ENCODE data around the gene DACH1. TPM values are rescaled to one million over a fixed set of nuclear protein-coding genes. Genes with fewer than 3 reads are reported as not detected.

Gene DACH1
- total RNA-seq, 1 donor from 2014 or later, result 10.4 TPM

GRCh38 chr13:71394176-71394575, 472.8 kb downstream of the DACH1 start:
- no peak for DNase-seq (ENCODE audit: low spot score)
